ENCODE measurements around the gene DPP6.

DNA sequence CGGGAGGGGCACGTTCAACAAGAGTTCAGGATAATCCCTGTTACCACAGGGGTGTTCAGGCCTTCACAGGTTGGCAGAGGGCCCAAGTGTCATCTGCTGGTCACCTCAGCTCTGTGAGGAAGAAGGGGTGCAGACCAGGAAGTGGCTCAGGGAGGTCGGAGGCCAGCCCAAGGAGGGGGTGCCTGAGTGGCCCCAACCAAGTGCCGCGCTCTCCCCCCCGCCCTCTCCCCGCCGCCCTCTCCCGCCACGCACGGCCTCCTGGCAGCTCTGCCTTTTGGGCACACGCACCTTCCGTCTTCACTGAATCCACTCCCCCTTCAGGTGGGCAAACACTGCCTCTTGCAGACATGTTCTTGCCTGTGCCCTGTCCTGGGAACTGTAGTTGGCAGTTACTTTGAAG is 705.6 kb downstream of the DPP6 start:
- TF ChIP-seq, protein P1, sequence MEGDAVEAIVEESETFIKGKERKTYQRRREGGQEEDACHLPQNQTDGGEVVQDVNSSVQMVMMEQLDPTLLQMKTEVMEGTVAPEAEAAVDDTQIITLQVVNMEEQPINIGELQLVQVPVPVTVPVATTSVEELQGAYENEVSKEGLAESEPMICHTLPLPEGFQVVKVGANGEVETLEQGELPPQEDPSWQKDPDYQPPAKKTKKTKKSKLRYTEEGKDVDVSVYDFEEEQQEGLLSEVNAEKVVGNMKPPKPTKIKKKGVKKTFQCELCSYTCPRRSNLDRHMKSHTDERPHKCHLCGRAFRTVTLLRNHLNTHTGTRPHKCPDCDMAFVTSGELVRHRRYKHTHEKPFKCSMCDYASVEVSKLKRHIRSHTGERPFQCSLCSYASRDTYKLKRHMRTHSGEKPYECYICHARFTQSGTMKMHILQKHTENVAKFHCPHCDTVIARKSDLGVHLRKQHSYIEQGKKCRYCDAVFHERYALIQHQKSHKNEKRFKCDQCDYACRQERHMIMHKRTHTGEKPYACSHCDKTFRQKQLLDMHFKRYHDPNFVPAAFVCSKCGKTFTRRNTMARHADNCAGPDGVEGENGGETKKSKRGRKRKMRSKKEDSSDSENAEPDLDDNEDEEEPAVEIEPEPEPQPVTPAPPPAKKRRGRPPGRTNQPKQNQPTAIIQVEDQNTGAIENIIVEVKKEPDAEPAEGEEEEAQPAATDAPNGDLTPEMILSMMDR (IDR thresholded peaks at IDR 0.05), result no peak
- TF ChIP-seq, protein P2, sequence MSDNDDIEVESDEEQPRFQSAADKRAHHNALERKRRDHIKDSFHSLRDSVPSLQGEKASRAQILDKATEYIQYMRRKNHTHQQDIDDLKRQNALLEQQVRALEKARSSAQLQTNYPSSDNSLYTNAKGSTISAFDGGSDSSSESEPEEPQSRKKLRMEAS (IDR thresholded peaks at IDR 0.05; ENCODE audit: low read depth), result no peak
- TF ChIP-seq SIN3A (IDR thresholded peaks at IDR 0.05; ENCODE audit: borderline replicate concordance, low read depth, low read length) (no peak), TAF1 (IDR thresholded peaks at IDR 0.05; ENCODE audit: borderline replicate concordance, low read depth, low read length) (no peak), FOXM1 (IDR thresholded peaks at IDR 0.05; ENCODE audit: low read depth) (no peak), SMC3 (IDR thresholded peaks at IDR 0.05; ENCODE audit: low read depth, low read length) (no peak)
- TF ChIP-seq, protein P3, sequence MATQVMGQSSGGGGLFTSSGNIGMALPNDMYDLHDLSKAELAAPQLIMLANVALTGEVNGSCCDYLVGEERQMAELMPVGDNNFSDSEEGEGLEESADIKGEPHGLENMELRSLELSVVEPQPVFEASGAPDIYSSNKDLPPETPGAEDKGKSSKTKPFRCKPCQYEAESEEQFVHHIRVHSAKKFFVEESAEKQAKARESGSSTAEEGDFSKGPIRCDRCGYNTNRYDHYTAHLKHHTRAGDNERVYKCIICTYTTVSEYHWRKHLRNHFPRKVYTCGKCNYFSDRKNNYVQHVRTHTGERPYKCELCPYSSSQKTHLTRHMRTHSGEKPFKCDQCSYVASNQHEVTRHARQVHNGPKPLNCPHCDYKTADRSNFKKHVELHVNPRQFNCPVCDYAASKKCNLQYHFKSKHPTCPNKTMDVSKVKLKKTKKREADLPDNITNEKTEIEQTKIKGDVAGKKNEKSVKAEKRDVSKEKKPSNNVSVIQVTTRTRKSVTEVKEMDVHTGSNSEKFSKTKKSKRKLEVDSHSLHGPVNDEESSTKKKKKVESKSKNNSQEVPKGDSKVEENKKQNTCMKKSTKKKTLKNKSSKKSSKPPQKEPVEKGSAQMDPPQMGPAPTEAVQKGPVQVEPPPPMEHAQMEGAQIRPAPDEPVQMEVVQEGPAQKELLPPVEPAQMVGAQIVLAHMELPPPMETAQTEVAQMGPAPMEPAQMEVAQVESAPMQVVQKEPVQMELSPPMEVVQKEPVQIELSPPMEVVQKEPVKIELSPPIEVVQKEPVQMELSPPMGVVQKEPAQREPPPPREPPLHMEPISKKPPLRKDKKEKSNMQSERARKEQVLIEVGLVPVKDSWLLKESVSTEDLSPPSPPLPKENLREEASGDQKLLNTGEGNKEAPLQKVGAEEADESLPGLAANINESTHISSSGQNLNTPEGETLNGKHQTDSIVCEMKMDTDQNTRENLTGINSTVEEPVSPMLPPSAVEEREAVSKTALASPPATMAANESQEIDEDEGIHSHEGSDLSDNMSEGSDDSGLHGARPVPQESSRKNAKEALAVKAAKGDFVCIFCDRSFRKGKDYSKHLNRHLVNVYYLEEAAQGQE (IDR thresholded peaks at IDR 0.05; ENCODE audit: low read depth, low read length), result no peak
- TF ChIP-seq, protein P4, sequence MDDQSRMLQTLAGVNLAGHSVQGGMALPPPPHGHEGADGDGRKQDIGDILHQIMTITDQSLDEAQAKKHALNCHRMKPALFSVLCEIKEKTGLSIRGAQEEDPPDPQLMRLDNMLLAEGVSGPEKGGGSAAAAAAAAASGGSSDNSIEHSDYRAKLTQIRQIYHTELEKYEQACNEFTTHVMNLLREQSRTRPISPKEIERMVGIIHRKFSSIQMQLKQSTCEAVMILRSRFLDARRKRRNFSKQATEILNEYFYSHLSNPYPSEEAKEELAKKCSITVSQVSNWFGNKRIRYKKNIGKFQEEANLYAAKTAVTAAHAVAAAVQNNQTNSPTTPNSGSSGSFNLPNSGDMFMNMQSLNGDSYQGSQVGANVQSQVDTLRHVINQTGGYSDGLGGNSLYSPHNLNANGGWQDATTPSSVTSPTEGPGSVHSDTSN (IDR thresholded peaks at IDR 0.05), result no peak
